Loucy (cell line): ENCODE measurements around the gene ZNF750.

Experiments
- EZH2phosphoT487 ChIP-seq: fragments of 200-600 bp; IDR thresholded peaks from 2 replicates; pipeline ENCODE4 v1.6.1; 2018; ENCODE audit warnings: antibody characterized with exemption, mild to moderate bottlenecking, moderate library complexity, borderline replicate concordance
- TF ChIP-seq, protein P1 (sequence below): fragments of 200-600 bp; sonication (generic); conservative IDR thresholded peaks from 2 replicates; pipeline ENCODE4 v1.5.1; 2014; ENCODE audit warnings: mild to moderate bottlenecking, antibody characterized with exemption, low read length

DNA sequence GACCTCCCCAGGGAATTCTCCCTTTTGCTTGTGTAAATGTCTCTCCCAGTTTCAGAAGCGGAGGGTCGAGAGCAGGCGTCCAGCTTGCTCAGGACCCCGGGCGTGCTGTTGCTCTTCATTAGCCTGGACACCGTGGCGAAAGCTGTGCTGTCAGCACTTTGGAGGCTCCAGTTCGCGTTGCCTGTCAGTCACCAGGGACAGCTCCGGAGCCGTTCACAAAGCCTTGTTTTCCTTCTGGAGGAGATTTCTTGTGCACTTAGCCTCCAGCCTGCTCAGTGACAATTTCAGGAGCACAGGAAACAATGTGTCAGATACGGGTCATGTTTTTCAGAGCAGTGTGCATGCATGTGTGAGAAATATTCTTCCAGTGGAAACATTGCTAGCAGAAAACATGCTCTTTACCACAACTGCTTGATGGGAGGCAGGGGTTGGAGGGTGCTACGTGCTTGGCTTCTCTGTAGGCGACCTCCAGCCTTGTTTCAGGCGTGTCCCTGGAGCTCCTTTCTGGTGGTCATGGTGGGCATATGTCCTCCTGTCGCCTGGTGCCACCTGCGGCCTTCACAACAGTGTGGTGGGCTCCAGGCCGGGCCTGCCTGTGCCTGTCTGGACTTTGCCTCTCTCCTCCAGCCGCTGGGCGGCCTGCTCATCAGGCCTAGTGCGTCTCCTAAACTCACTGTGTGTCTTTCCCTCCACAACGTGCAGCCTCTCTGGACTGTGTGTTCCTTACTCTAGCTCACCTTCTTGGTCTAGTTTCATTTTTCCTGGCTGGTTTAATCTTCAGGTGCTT is 29.0 kb downstream of the ZNF750 start:
- TF ChIP-seq, protein P1, sequence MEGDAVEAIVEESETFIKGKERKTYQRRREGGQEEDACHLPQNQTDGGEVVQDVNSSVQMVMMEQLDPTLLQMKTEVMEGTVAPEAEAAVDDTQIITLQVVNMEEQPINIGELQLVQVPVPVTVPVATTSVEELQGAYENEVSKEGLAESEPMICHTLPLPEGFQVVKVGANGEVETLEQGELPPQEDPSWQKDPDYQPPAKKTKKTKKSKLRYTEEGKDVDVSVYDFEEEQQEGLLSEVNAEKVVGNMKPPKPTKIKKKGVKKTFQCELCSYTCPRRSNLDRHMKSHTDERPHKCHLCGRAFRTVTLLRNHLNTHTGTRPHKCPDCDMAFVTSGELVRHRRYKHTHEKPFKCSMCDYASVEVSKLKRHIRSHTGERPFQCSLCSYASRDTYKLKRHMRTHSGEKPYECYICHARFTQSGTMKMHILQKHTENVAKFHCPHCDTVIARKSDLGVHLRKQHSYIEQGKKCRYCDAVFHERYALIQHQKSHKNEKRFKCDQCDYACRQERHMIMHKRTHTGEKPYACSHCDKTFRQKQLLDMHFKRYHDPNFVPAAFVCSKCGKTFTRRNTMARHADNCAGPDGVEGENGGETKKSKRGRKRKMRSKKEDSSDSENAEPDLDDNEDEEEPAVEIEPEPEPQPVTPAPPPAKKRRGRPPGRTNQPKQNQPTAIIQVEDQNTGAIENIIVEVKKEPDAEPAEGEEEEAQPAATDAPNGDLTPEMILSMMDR: no peak
- TF ChIP-seq EZH2phosphoT487: no peak
